H9 (cell line): ENCODE measurements around the gene DCTN1. TPM values are rescaled to one million over a fixed set of nuclear protein-coding genes. Genes with fewer than 3 reads are reported as not detected.
"Not testable (repeated sequence)": the region's sequence is repeated elsewhere in the genome, so short reads cannot be mapped to it uniquely, and the experiment has no call there.

ENCODE experiments used
- DNase-seq: peaks from one replicate; pipeline ENCODE4 v3.0.0-alpha.2; 2017
- H2AFZ ChIP-seq: one replicate; pipeline ENCODE4 v1.6.1; 2013; ENCODE audit warnings: mild to moderate bottlenecking, low read length, control low read depth, moderate library complexity
- H2AK5ac ChIP-seq: 2 replicates; pipeline ENCODE4 v1.6.1; 2013; ENCODE audit warnings: low read length, control low read depth, mixed read lengths; ENCODE audit not compliant: insufficient read length
- H2BK120ac ChIP-seq: one replicate; pipeline ENCODE4 v1.6.1; 2013; ENCODE audit warnings: low read depth, mild to moderate bottlenecking, low read length, control low read depth, inconsistent platforms; ENCODE audit not compliant: poor library complexity, severe bottlenecking
- H2BK12ac ChIP-seq: 2 replicates; pipeline ENCODE4 v1.6.1; 2013; ENCODE audit warnings: low read length, control low read depth, mixed read lengths, low read depth; ENCODE audit not compliant: insufficient read length
- H2BK15ac ChIP-seq: 2 replicates; pipeline ENCODE4 v1.6.1; 2013; ENCODE audit warnings: low read depth, low read length, control low read depth
- H2BK20ac ChIP-seq: one replicate; pipeline ENCODE4 v1.6.1; 2013; ENCODE audit warnings: low read depth, mild to moderate bottlenecking, low read length, control low read depth, inconsistent platforms; ENCODE audit not compliant: poor library complexity, severe bottlenecking
- H2BK5ac ChIP-seq: 2 replicates; pipeline ENCODE4 v1.6.1; 2013; ENCODE audit warnings: low read length, control low read depth, mixed read lengths; ENCODE audit not compliant: insufficient read length
- H3K14ac ChIP-seq: 2 replicates; pipeline ENCODE4 v1.6.1; 2013; ENCODE audit warnings: low read length, control low read depth; ENCODE audit not compliant: insufficient read depth
- H3K18ac ChIP-seq: 2 replicates; pipeline ENCODE4 v1.6.1; 2013; ENCODE audit warnings: low read depth, mild to moderate bottlenecking, mixed read lengths, low read length, control low read depth; ENCODE audit not compliant: insufficient read length
- H3K23ac ChIP-seq: 2 replicates; pipeline ENCODE4 v1.6.1; 2013; ENCODE audit warnings: low read length, control low read depth, mixed read lengths, low read depth; ENCODE audit not compliant: insufficient read length
- H3K23me2 ChIP-seq: 2 replicates; pipeline ENCODE4 v1.6.1; 2013; ENCODE audit warnings: low read depth, mild to moderate bottlenecking, mixed read lengths, low read length, control low read depth; ENCODE audit not compliant: insufficient read length, poor library complexity, severe bottlenecking
- H3K27ac ChIP-seq: 2 replicates; pipeline ENCODE4 v1.5.1; 2013; ENCODE audit warnings: low read length, control low read depth, mixed read lengths, low read depth; ENCODE audit not compliant: insufficient read length
- H3K27me3 ChIP-seq: 2 replicates; pipeline ENCODE4 v1.6.1; 2013; ENCODE audit warnings: low read length, control low read depth, inconsistent platforms; ENCODE audit not compliant: insufficient read depth
- H3K4ac ChIP-seq: 2 replicates; pipeline ENCODE4 v1.6.1; 2013; ENCODE audit warnings: low read depth, mild to moderate bottlenecking, control low read depth, inconsistent platforms, low read length, moderate library complexity
- H3K4me1 ChIP-seq: 2 replicates; pipeline ENCODE4 v1.6.1; 2013; ENCODE audit warnings: low read length, control low read depth, inconsistent platforms; ENCODE audit not compliant: insufficient read depth
- H3K4me2 ChIP-seq: 2 replicates; pipeline ENCODE4 v1.6.1; 2013; ENCODE audit warnings: low read length, control low read depth, mixed read lengths; ENCODE audit not compliant: insufficient read length, insufficient read depth
- H3K56ac ChIP-seq: 2 replicates; pipeline ENCODE4 v1.6.1; 2013; ENCODE audit warnings: low read depth, mild to moderate bottlenecking, mixed read lengths, low read length, control low read depth; ENCODE audit not compliant: insufficient read length
- H3K79me1 ChIP-seq: 2 replicates; pipeline ENCODE4 v1.6.1; 2013; ENCODE audit warnings: low read depth, mild to moderate bottlenecking, moderate library complexity, low read length, control low read depth, inconsistent platforms; ENCODE audit not compliant: insufficient read depth, poor library complexity, severe bottlenecking
- H3K79me2 ChIP-seq: 2 replicates; pipeline ENCODE4 v1.6.1; 2013; ENCODE audit warnings: low read length, control low read depth, inconsistent platforms; ENCODE audit not compliant: insufficient read depth
- H3K9ac ChIP-seq: 2 replicates; pipeline ENCODE4 v1.6.1; 2013; ENCODE audit warnings: low read length, control low read depth, mixed read lengths; ENCODE audit not compliant: insufficient read length; ENCODE audit errors: extremely low read depth
- H3K9me3 ChIP-seq: one replicate; pipeline ENCODE4 v1.6.1; 2013; ENCODE audit warnings: low read depth, low read length, inconsistent platforms; ENCODE audit not compliant: control insufficient read depth
- H3T11ph ChIP-seq: one replicate; pipeline ENCODE4 v1.6.1; 2013; ENCODE audit warnings: mild to moderate bottlenecking, low read length, control low read depth, inconsistent platforms
- H4K20me1 ChIP-seq: one replicate; pipeline ENCODE4 v1.6.1; 2013; ENCODE audit not compliant: control insufficient read depth, insufficient read length, insufficient read depth
- H4K5ac ChIP-seq: 2 replicates; pipeline ENCODE4 v1.6.1; 2013; ENCODE audit warnings: low read depth, mild to moderate bottlenecking, mixed read lengths, low read length, control low read depth; ENCODE audit not compliant: insufficient read length
- H4K8ac ChIP-seq: replicated peaks from 2 replicates; pipeline ENCODE4 v1.6.1; 2013; ENCODE audit warnings: low read length, control low read depth, mixed read lengths, low read depth; ENCODE audit not compliant: insufficient read length
- H4K91ac ChIP-seq: 2 replicates; pipeline ENCODE4 v1.6.1; 2013; ENCODE audit warnings: low read depth, mild to moderate bottlenecking, moderate library complexity, mixed read lengths, low read length, control low read depth; ENCODE audit not compliant: insufficient read length
- H3K27ac Mint-ChIP-seq, 3 experiments: 2 replicates in 2 of 3; 3 replicates in 1 of 3; pipeline ENCODE4 v1.8.0; 2020 to 2021; ENCODE audit warnings: mixed read lengths in 3 of 3, mild to moderate bottlenecking in 1 of 3, moderate library complexity in 1 of 3
- H3K27me3 Mint-ChIP-seq: 2 replicates; pipeline ENCODE4 v1.8.0; 2021; ENCODE audit warnings: low read depth, mild to moderate bottlenecking, moderate library complexity, mixed read lengths
- H3K36me3 Mint-ChIP-seq, 3 experiments: 2 replicates in 2 of 3; 3 replicates in 1 of 3; pipeline ENCODE4 v1.8.0; 2020 to 2021; ENCODE audit warnings: low read depth in 3 of 3, mixed read lengths in 3 of 3; ENCODE audit not compliant: insufficient read depth in 1 of 3
- H3K4me1 Mint-ChIP-seq, 2 experiments: 2 replicates each; pipeline ENCODE4 v1.8.0; 2020; ENCODE audit warnings: mixed read lengths in 2 of 2
- H3K4me3 Mint-ChIP-seq, 2 experiments: 2 replicates in 1 of 2; 3 replicates in 1 of 2; pipeline ENCODE4 v1.8.0; 2020 to 2021; ENCODE audit warnings: mild to moderate bottlenecking in 2 of 2, mixed read lengths in 2 of 2, moderate library complexity in 1 of 2
- H3K9me3 Mint-ChIP-seq, 2 experiments: 2 replicates in 1 of 2; 3 replicates in 1 of 2; pipeline ENCODE4 v1.8.0; 2020; ENCODE audit warnings: mild to moderate bottlenecking in 2 of 2, mixed read lengths in 2 of 2, moderate library complexity in 1 of 2
- CTCF ChIP-seq: fragments of 200-600 bp; sonication (generic); conservative IDR thresholded peaks from 3 replicates; pipeline ENCODE4 v1.8.0; 2021; ENCODE audit warnings: antibody characterized with exemption, mild to moderate bottlenecking
- WGBS: extraction: QIAGEN DNeasy Blood & Tissue Kit; methylation state at CpG from one replicate; pipeline ENCODE4 v1.1.7; 2013; ENCODE audit warnings: missing lambda C conversion rate, low lambda C conversion rate, mixed read lengths; ENCODE audit not compliant: insufficient read length; ENCODE audit errors: extremely low coverage; 5-methylcytosine and 5-hydroxymethylcytosine counted together
- total RNA-seq: library from RNA; stranded (reverse); gene quantifications from 2 replicates; pipeline ENCODE4 v1.2.1, GENCODE V29; 2021

The DCTN1 gene
- total RNA-seq, 1 experiment from 2014 or later, result 141 TPM

DNA sequence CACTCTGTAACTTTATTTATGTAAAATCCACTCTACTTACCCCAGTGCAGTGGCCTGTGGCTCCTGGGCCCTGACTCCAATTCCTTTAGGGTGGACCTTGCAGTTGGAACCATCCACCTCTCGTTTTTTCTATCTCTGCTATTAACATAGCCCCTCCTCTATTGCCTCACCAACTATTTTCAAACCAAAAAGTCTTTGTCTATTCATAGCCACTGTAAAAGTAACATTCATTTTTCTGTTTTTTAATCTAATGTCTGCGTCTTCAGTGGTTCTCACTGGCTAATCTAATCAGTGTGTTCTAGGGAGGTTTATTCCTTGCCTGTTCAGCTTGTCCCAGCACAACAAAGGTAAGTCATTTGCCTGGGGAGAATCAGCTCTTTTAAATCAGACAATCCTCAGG, 36.8 kb downstream of the DCTN1 start, which contains the start of gene SLC4A5:
SLC4A5 (minus strand) TSS at position 101 of the 400 bp plus-strand sequence. CDS start 28,393 bp downstream, outside the sequence.
- Histone ChIP-seq H4K8ac (no peak within 1 kb of the TSS), H2BK12ac (no peak within 1 kb of the TSS), H4K5ac (no peak within 1 kb of the TSS), H3K27ac (no peak within 1 kb of the TSS), H3K9ac (no peak within 1 kb of the TSS), H2BK20ac (no peak within 1 kb of the TSS), H4K20me1 (no peaks in the 10 kb centered on the region), H3K4me1 (no peaks in the 10 kb centered on the region), H3K79me1 (no peaks in the 10 kb centered on the region), H4K91ac (no peak within 1 kb of the TSS), H2BK15ac (no peak within 1 kb of the TSS), H2AK5ac (no peak within 1 kb of the TSS), H3K18ac (no peak within 1 kb of the TSS), H3K56ac (no peak within 1 kb of the TSS), H3K79me2 (no peaks in the 10 kb centered on the region), H3T11ph (no peak within 1 kb of the TSS), H3K4me2 (no peak within 1 kb of the TSS), H3K23ac (no peak within 1 kb of the TSS), H2AFZ (no peak within 1 kb of the TSS), H3K14ac (no peak within 1 kb of the TSS), H3K27me3 (no peaks in the 10 kb centered on the region), H3K9me3 (no peaks in the 10 kb centered on the region), H3K23me2 (no peaks in the 10 kb centered on the region), H3K4ac (no peak within 1 kb of the TSS), H2BK5ac (no peak within 1 kb of the TSS), H2BK120ac (no peak within 1 kb of the TSS)
- Mint-ChIP-seq H3K9me3 (no peaks in the 10 kb centered on the region), H3K27me3 (peaks cover 9% of the 10 kb centered on the region), H3K27ac (no peak within 1 kb of the TSS), H3K36me3 (no peaks in the 10 kb centered on the region), H3K4me3 (no peak within 1 kb of the TSS), H3K4me1 (0 out of 4 replicates have a peak, but pooled peaks cover 0 to 3% of the 10 kb centered on the region in 2 experiments)
- no peak for DNase-seq
- no CpG with 5 or more reads among the region's 2 CpGs for WGBS
- no peak for TF ChIP-seq CTCF

GRCh38 chr2:74336227-74336626, 43.9 kb downstream of the DCTN1 start:
- DNase-seq, H3K79me1 ChIP-seq, H2AFZ ChIP-seq, H4K5ac ChIP-seq, H2BK5ac ChIP-seq, H3K36me3 Mint-ChIP-seq, H3K9me3 Mint-ChIP-seq, H3K9ac ChIP-seq, H3K27me3 Mint-ChIP-seq, H3K4me2 ChIP-seq, H4K8ac ChIP-seq, H3K4ac ChIP-seq, H3K79me2 ChIP-seq, H3K56ac ChIP-seq, H2BK15ac ChIP-seq, H3K18ac ChIP-seq, H3K27me3 ChIP-seq, H4K20me1 ChIP-seq, H3K9me3 ChIP-seq, H2BK20ac ChIP-seq, H3K14ac ChIP-seq, H3T11ph ChIP-seq, H2BK120ac ChIP-seq, H3K4me1 Mint-ChIP-seq, H2AK5ac ChIP-seq, H3K23me2 ChIP-seq, H2BK12ac ChIP-seq, H3K4me3 Mint-ChIP-seq, H3K27ac ChIP-seq, H3K4me1 ChIP-seq, H3K27ac Mint-ChIP-seq, H4K91ac ChIP-seq, H3K23ac ChIP-seq: not testable (repeated sequence)
- no CpG with 5 or more reads among the region's 2 CpGs for WGBS
